Activated B cell treated with CpG ODN at 0.5 μM for 24 hours (primary cell): ENCODE data around the gene CLNS1A. TPM values are rescaled to one million over a fixed set of nuclear protein-coding genes. Genes with fewer than 3 reads are reported as not detected.

Experiments used
- ATAC-seq: fragments of 200-7000 bp; cut with Tn5 transposase; one replicate; pipeline ENCODE4 v1.10.0; 2021; ENCODE audit warnings: low read depth, mild to moderate bottlenecking, moderate library complexity
- CTCF ChIA-PET: fragments of 350-600 bp; sonication (Branson Sonifier 250); formaldehyde crosslinking; loops from one replicate; lab custom pipeline; 2021; ENCODE audit warnings: antibody characterized with exemption; lab: Charles Lee
- POLR2A ChIA-PET: fragments of 350-600 bp; sonication (Branson Sonifier 250); formaldehyde crosslinking; loops from one replicate; lab custom pipeline; 2021; ENCODE audit warnings: antibody characterized with exemption; lab: Charles Lee
- DNase-seq: peaks from one replicate; pipeline ENCODE4 v3.0.0; 2022
- H3K27ac Mint-ChIP-seq: one replicate; pipeline ENCODE4 v1.8.0; 2020; ENCODE audit warnings: mixed read lengths
- H3K27me3 Mint-ChIP-seq: one replicate; pipeline ENCODE4 v1.8.0; 2021; ENCODE audit warnings: mixed read lengths
- H3K36me3 Mint-ChIP-seq: one replicate; pipeline ENCODE4 v1.8.0; 2021; ENCODE audit warnings: low read depth, mixed read lengths
- H3K4me1 Mint-ChIP-seq: one replicate; pipeline ENCODE4 v1.8.0; 2021; ENCODE audit warnings: mixed read lengths
- H3K4me3 Mint-ChIP-seq: one replicate; pipeline ENCODE4 v1.8.0; 2020; ENCODE audit warnings: mild to moderate bottlenecking, mixed read lengths
- H3K9me3 Mint-ChIP-seq: one replicate; pipeline ENCODE4 v1.8.0; 2020; ENCODE audit warnings: mixed read lengths
- intact Hi-C: fragments of 100-400 bp; cut with micrococcal nuclease; formaldehyde crosslinking; loops from one replicate; pipeline ENCODE4 v1.15.1; 2024
- total RNA-seq: library from RNA; stranded (reverse); gene quantifications from 2 replicates; pipeline ENCODE4 v1.2.3, GENCODE V29; 2022
- TF ChIP-seq, protein P1 (sequence below): fragments of 200-600 bp; IDR thresholded peaks from one replicate; pipeline ENCODE4 v1.8.0; 2022; ENCODE audit warnings: antibody characterized with exemption, mild to moderate bottlenecking

CLNS1A gene
- total RNA-seq, 1 donor from 2014 or later, result 112 TPM

DNA sequence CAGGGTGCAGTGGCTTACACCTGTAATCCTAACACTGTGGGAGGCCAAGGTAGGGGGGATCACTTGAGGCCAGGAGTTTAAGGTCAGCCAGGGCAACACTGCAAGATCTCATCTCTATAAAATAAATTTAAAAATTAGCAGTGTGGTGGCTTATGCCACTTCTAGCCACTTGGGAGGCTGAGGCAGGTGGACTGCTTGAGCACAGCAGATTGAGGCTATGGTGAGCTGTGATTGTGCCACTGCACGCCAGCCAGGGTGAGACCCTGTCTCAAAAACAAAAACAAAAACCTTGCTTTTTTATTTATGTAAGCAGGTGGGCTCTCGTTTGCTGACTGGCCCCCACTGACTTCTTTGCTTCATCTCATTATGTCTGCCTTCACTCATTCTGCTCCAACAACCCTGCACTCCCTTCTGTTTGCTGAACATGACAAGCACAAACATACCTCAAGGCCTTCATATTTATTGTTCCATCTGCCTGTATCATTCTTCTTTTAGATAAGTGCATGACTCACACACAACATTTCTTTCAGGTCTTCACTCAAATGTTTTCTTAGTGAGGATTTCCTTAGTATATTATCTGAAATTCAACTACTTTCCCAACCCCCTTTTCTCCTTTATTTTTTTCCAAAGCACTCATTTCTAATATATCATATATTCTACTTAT is 32.4 kb upstream of the CLNS1A start:
- ChIA-PET CTCF (no interaction called here), POLR2A (no interaction called here)
- H3K27ac Mint-ChIP-seq, result no peak overlapping the region
- TF ChIP-seq, protein P1, sequence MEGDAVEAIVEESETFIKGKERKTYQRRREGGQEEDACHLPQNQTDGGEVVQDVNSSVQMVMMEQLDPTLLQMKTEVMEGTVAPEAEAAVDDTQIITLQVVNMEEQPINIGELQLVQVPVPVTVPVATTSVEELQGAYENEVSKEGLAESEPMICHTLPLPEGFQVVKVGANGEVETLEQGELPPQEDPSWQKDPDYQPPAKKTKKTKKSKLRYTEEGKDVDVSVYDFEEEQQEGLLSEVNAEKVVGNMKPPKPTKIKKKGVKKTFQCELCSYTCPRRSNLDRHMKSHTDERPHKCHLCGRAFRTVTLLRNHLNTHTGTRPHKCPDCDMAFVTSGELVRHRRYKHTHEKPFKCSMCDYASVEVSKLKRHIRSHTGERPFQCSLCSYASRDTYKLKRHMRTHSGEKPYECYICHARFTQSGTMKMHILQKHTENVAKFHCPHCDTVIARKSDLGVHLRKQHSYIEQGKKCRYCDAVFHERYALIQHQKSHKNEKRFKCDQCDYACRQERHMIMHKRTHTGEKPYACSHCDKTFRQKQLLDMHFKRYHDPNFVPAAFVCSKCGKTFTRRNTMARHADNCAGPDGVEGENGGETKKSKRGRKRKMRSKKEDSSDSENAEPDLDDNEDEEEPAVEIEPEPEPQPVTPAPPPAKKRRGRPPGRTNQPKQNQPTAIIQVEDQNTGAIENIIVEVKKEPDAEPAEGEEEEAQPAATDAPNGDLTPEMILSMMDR, result no peak
- no peaks in the 10 kb centered on the region for H3K9me3 Mint-ChIP-seq
- H3K4me1 Mint-ChIP-seq, result no peaks in the 10 kb centered on the region
- intact Hi-C loops, result no loop called here
- H3K4me3 Mint-ChIP-seq, result no peak overlapping the region
- no peak for DNase-seq
- ATAC-seq, result no peak
- peaks cover 81% of the 10 kb centered on the region for H3K36me3 Mint-ChIP-seq
- no peaks in the 10 kb centered on the region for H3K27me3 Mint-ChIP-seq

DNA sequence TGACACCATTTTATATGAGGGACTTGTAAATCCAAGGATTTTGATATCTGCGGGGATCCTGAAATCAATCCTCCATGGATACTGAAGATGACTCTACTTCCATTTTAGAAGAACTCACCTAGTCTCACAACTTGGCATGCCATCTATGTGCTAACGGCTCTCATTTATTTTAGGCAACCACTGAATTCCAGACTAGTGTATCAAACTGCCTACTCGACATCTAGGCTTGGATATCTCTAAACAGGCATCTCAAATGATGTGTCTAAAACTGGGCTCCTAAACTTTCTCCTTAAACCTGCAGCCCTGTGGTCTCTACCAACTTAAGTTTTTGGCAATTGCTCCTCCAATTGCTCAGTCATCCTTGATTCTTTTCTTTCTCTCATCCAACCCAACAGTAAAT is 31.2 kb upstream of the CLNS1A start:
- POLR2A ChIA-PET, result no interaction called here

GRCh38 chr11:77665240-77665965 is 27.8 kb upstream of the CLNS1A start:
- TF ChIP-seq, protein P1, result no peak
- H3K9me3 Mint-ChIP-seq, result no peaks in the 10 kb centered on the region
- peaks cover 23% of the 10 kb centered on the region for H3K4me1 Mint-ChIP-seq
- intact Hi-C loops, result no loop called here
- ATAC-seq (no peak), DNase-seq (no peak)
- H3K27me3 Mint-ChIP-seq, result no peaks in the 10 kb centered on the region
- ChIA-PET POLR2A (no interaction called here), CTCF (no interaction called here)
- no peak overlapping the region for H3K4me3 Mint-ChIP-seq
- peaks cover 43% of the 10 kb centered on the region for H3K36me3 Mint-ChIP-seq
- no peak overlapping the region for H3K27ac Mint-ChIP-seq

More for the DNA sequence above, 31.2 kb upstream of the CLNS1A start:
- peaks cover 70% of the 10 kb centered on the region for H3K36me3 Mint-ChIP-seq
- ATAC-seq (no peak), DNase-seq (no peak)
- H3K9me3 Mint-ChIP-seq, result no peaks in the 10 kb centered on the region
- H3K4me3 Mint-ChIP-seq, result no peak overlapping the region
- H3K27me3 Mint-ChIP-seq, result no peaks in the 10 kb centered on the region
- H3K4me1 Mint-ChIP-seq, result no peaks in the 10 kb centered on the region
- intact Hi-C loops, result no loop called here
- no peak overlapping the region for H3K27ac Mint-ChIP-seq
- TF ChIP-seq, protein P1, result no peak
- CTCF ChIA-PET, result no interaction called here

GRCh38 chr11:77661670-77662069 is 24.1 kb upstream of the CLNS1A start:
- no peaks in the 10 kb centered on the region for H3K9me3 Mint-ChIP-seq
- H3K36me3 Mint-ChIP-seq, result peaks cover 10% of the 10 kb centered on the region
- H3K4me3 Mint-ChIP-seq, result no peak overlapping the region
- intact Hi-C loops, result loop anchor here (1.0 kb wide), 1 partner anchor 24 kb away; the partner anchor contains the start of gene CLNS1A
- peaks cover 30% of the 10 kb centered on the region for H3K4me1 Mint-ChIP-seq
- CTCF ChIA-PET, result no interaction called here
- ATAC-seq (no peak), DNase-seq (no peak)
- TF ChIP-seq, protein P1, result no peak
- no peaks in the 10 kb centered on the region for H3K27me3 Mint-ChIP-seq
- H3K27ac Mint-ChIP-seq, result no peak overlapping the region
- POLR2A ChIA-PET, result interaction anchor here (0.7 to 1.0 kb wide), 3 partner anchors 10 to 242 kb away, joined by 3 to 5 read pairs (median 3); partner anchors contain the start of gene CLNS1A

- no peak for DNase-seq
- Mint-ChIP-seq H3K27ac (peak overlapping the region; percentile 30), H3K36me3 (peaks cover 7% of the 10 kb centered on the region), H3K4me1 (peaks cover 30% of the 10 kb centered on the region), H3K27me3 (no peaks in the 10 kb centered on the region), H3K9me3 (no peaks in the 10 kb centered on the region), H3K4me3 (peak overlapping the region; percentile 55)
- POLR2A ChIA-PET, result interaction anchor here (0.6 to 1.0 kb wide), 3 partner anchors 11 to 23 kb away, joined by 3 to 5 read pairs (median 4); partner anchors contain the start of gene CLNS1A
- TF ChIP-seq, protein P1, result no peak
- intact Hi-C loops, result loop anchor here (1.0 kb wide), 1 partner anchor 24 kb away; the partner anchor contains the start of gene CLNS1A
- CTCF ChIA-PET, result interaction anchor here (1.0 kb wide), 1 partner anchor 42 kb away, joined by 5 read pairs; no protein-coding TSS in a partner anchor
- ATAC-seq, result no peak
Observed at GRCh38 chr11:77660947-77661346, 23.4 kb upstream of the CLNS1A start.
